GM12875 (cell line): ENCODE results near the gene SYT12.
"Not testable (repeated sequence)": the region's sequence is repeated elsewhere in the genome, so short reads cannot be mapped to it uniquely, and the experiment has no call there.

Source experiments
- H3K4me3 ChIP-seq: one replicate; pipeline ENCODE4 v1.5.1; 2011; ENCODE audit warnings: low read depth, low read length, control low read depth
- TF ChIP-seq, protein P1 (sequence below): IDR thresholded peaks from 2 replicates; pipeline ENCODE4 v1.5.1; 2011; ENCODE audit warnings: low read depth, mild to moderate bottlenecking, control low read depth, inconsistent platforms, low read length, moderate library complexity, borderline replicate concordance; ENCODE audit not compliant: insufficient read depth

Gene SYT12

GRCh38 chr11:67001332-67001731 lies 21.6 kb upstream of the SYT12 start:
- no peak overlapping the region for H3K4me3 ChIP-seq
- TF ChIP-seq, protein P1, sequence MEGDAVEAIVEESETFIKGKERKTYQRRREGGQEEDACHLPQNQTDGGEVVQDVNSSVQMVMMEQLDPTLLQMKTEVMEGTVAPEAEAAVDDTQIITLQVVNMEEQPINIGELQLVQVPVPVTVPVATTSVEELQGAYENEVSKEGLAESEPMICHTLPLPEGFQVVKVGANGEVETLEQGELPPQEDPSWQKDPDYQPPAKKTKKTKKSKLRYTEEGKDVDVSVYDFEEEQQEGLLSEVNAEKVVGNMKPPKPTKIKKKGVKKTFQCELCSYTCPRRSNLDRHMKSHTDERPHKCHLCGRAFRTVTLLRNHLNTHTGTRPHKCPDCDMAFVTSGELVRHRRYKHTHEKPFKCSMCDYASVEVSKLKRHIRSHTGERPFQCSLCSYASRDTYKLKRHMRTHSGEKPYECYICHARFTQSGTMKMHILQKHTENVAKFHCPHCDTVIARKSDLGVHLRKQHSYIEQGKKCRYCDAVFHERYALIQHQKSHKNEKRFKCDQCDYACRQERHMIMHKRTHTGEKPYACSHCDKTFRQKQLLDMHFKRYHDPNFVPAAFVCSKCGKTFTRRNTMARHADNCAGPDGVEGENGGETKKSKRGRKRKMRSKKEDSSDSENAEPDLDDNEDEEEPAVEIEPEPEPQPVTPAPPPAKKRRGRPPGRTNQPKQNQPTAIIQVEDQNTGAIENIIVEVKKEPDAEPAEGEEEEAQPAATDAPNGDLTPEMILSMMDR, result no peak

- TF ChIP-seq, protein P1, result no peak
- H3K4me3 ChIP-seq, result no peak overlapping the region
Measured at GRCh38 chr11:67002297-67002913, 20.5 kb upstream of the SYT12 start.

- no peak overlapping the region for H3K4me3 ChIP-seq
- TF ChIP-seq, protein P1, result no peak
Measured at GRCh38 chr11:67002921-67003411, 20.0 kb upstream of the SYT12 start.

DNA sequence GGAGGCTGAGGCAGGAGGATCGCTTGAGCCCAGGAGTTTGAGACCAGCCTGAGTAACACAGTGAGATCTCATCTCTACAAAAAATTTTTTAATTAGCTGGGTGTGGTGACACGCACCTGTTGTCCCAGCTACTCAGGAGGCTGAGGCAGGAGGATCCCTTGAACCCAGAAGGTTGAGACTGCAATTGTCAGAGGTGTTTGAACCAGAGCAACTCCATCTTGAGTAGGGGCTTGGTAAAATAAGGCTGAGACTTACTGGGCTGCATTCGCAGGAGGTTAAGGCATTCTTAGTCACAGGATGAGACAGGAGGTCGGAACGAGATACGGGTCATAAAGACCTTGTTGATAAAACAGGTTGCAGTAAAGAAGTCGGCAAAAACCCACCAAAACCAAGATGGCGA lies 17.7 kb upstream of the SYT12 start:
- not testable (repeated sequence) for H3K4me3 ChIP-seq

DNA sequence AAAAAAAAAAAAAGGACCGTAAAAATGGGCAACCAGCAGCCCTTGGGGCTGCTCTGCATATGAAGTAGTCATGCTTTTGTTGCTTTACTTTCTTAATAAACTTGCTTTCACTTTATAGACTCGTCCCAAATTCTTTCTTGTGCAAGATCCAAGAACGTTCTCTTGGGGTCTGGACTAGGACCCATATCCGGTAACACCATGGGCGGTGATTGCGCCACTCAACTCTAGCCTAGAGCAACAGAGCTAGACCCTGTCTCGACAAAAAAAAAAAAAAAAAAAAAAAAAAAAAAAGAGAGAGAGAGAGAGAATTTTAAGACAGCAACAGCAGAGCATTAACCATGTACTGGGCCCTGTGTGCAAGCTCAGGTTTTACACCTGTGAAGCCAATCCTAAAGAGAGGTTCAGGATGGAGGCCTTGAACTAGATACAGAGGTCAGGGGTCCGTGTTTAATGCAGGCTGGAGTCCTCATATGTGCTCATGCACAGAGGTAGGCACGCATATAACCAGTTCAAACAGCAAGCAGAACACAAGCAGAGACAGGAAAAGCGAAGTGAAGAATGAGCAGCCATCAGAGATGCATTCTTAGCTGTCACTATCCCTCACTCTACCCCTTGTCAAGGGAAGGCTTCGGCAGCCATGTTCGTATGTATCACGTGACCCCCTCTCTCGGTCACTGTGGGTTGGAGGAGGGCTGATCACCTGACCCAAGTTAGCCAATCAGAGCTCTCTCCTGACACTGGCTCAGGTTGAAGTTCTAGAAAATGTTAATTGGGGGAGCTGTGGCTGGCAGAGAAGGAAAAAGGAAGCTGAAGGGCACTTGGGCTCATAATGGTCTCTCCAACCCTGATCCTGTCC lies 16.7 kb upstream of the SYT12 start:
- TF ChIP-seq, protein P1, result no peak
- no peak overlapping the region for H3K4me3 ChIP-seq

- no peak overlapping the region for H3K4me3 ChIP-seq
- TF ChIP-seq, protein P1, result no peak
Measured at GRCh38 chr11:67007126-67007525, 15.8 kb upstream of the SYT12 start.

DNA sequence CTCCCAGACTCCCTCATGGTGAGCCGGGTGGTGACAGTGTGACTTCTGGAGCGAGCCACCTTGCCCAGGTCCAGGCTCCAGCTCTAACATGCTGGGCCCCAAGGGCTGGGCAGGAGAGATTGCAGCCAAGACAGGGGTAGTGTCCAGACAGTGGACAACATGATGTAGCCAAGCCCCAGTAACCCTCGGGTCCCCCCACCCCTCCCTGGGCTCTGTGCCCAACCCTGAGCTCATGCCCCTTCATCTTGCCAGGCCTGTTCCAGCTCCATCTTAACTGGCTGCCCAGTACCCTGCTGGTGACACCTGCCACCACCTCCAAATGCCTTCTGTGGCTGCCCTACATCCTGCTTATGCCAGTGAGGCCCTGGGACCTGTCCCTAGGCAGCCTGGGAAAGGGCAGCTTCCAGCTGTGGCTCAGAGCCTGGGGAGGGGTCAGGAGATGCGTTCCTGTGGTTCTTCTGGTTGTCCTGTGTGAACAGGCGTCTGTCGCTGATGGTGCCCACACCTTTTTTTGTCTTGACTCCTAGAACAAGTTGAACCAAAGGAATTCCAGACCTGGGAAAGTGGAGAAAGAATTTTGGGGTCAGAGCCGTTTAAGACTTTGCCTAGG lies 12.5 kb upstream of the SYT12 start:
- TF ChIP-seq, protein P1, result no peak
- no peak overlapping the region for H3K4me3 ChIP-seq
